ENCODE results near the gene CDKN1C. TPM values are rescaled to one million over a fixed set of nuclear protein-coding genes. Genes with fewer than 3 reads are reported as not detected.
A peak's percentile ranks its signal among the peaks of the same experiment; 100 is the strongest.

CDKN1C gene
- total and polyA plus RNA-seq, 5 donors from 2014 or later, result 1.1 to 4.1 (median 1.2) TPM

GRCh38 chr11:2930704-2931419 lies 45.3 kb upstream of the CDKN1C start:
- ATAC-seq (ENCODE audit: low read depth in 2 of 2) (peak in 1 of 2 donors; percentile 22), DNase-seq (peak in 2 of 3 donors; percentile 27 to 60)
- H3K4me3 ChIP-seq (ENCODE audit: low read depth, low read length), result no peak overlapping the region

DNA sequence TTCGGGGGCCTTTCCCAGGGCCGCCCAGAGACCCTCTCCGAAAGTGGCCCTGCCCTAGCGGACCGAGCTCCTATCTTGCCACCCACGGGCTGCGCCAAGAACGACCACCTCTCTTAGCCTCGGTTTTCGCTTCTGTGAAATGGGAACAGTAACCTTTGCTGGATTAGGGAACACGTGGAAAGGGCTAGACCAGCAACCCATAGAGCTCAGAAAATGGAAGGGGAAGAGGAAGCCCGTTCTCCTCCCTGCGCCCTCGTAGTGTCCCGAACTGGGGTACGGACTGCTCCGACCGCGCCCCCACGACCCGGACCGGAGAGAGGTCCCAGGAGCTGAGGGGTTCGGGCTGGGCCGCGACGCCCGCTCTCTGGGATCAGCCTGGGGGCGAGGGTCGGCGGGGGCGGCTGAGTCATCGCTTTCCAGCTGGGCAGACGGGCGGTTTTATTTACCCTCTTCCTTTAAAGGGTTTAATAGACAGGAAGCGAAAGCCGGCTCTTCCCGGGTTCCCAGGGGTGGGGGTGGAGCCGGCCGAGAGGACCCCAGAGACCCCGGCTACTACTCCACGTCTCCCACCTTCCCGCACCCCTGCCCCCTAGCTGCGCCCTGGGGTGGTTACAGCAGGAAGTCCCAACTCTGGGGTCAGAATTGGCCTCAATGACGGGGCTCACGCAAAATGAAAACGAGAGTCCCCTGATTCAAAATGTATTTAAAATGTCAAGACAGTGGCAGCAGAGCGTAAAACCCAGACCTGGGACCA lies 44.6 kb upstream of the CDKN1C start:
- Histone ChIP-seq H3K36me3 (ENCODE audit: control insufficient read depth, insufficient read depth, low read length) (no peaks in the 10 kb centered on the region), H3K4me1 (ENCODE audit: control insufficient read depth, insufficient read depth, low read length, poor library complexity, severe bottlenecking) (peaks cover 40% of the 10 kb centered on the region), H3K27me3 (ENCODE audit: control insufficient read depth, insufficient read depth, low read length) (no peaks in the 10 kb centered on the region), H3K9me3 (ENCODE audit: control insufficient read depth in 2 of 2, low read length in 2 of 2) (no peaks in the 10 kb centered on the region), H3K4me3 (ENCODE audit: low read depth, low read length) (peak overlapping the region; percentile 53), H3K27ac (ENCODE audit: insufficient read depth, low read length, poor library complexity, severe bottlenecking) (no peak overlapping the region)
- Mint-ChIP-seq H3K4me1 (peaks cover 0 to 31% (median 5%) of the 10 kb centered on the region in 4 donors), H3K27ac (peak overlapping the region in 2 of 3 donors; percentile 50 to 59), H3K36me3 (no peaks in the 10 kb centered on the region), H3K27me3 (peaks cover 20% of the 10 kb centered on the region), H3K4me3 (peak overlapping the region; percentile 55 to 85 (median 84)), H3K9me3 (peaks cover 0 to 2% (median 0%) of the 10 kb centered on the region in 7 donors)
- ATAC-seq (ENCODE audit: low read depth in 2 of 2) (no peak), DNase-seq (peak in 2 of 3 donors; percentile 27 to 49)

More at GRCh38 chr11:2930704-2931419, 45.3 kb upstream of the CDKN1C start:
- Mint-ChIP-seq H3K27ac (peak overlapping the region; percentile 5 to 53 (median 50)), H3K4me1 (peaks cover 0 to 31% (median 5%) of the 10 kb centered on the region in 4 donors), H3K4me3 (peak overlapping the region in 3 of 4 donors; percentile 82 to 85 (median 82)), H3K27me3 (peaks cover 20% of the 10 kb centered on the region), H3K9me3 (peaks cover 0 to 2% (median 0%) of the 10 kb centered on the region in 7 donors), H3K36me3 (no peaks in the 10 kb centered on the region)
- peaks cover 40% of the 10 kb centered on the region for H3K4me1 ChIP-seq (ENCODE audit: control insufficient read depth, insufficient read depth, low read length, poor library complexity, severe bottlenecking)
- H3K27ac ChIP-seq (ENCODE audit: insufficient read depth, low read length, poor library complexity, severe bottlenecking), result no peak overlapping the region
- no peaks in the 10 kb centered on the region for H3K9me3 ChIP-seq (ENCODE audit: control insufficient read depth in 2 of 2, low read length in 2 of 2)
- no peaks in the 10 kb centered on the region for H3K36me3 ChIP-seq (ENCODE audit: control insufficient read depth, insufficient read depth, low read length)
- no peaks in the 10 kb centered on the region for H3K27me3 ChIP-seq (ENCODE audit: control insufficient read depth, insufficient read depth, low read length)

GRCh38 chr11:2929531-2929949 lies 44.0 kb upstream of the CDKN1C start:
- H3K27me3 Mint-ChIP-seq, result peaks cover 20% of the 10 kb centered on the region
- DNase-seq, result peak in 1 of 3 donors; percentile 17
- Histone ChIP-seq H3K27me3 (ENCODE audit: control insufficient read depth, insufficient read depth, low read length) (no peaks in the 10 kb centered on the region), H3K4me1 (ENCODE audit: control insufficient read depth, insufficient read depth, low read length, poor library complexity, severe bottlenecking) (peaks cover 40% of the 10 kb centered on the region), H3K9me3 (ENCODE audit: control insufficient read depth in 2 of 2, low read length in 2 of 2) (no peaks in the 10 kb centered on the region), H3K27ac (ENCODE audit: insufficient read depth, low read length, poor library complexity, severe bottlenecking) (no peak overlapping the region), H3K4me3 (ENCODE audit: low read depth, low read length) (peak overlapping the region; percentile 53), H3K36me3 (ENCODE audit: control insufficient read depth, insufficient read depth, low read length) (no peaks in the 10 kb centered on the region)
- ATAC-seq (ENCODE audit: low read depth in 2 of 2), result peak in 1 of 2 donors; percentile 6
- peaks cover 0 to 31% (median 5%) of the 10 kb centered on the region in 4 donors for H3K4me1 Mint-ChIP-seq
- no peaks in the 10 kb centered on the region for H3K36me3 Mint-ChIP-seq
- H3K27ac Mint-ChIP-seq, result peak overlapping the region in 2 of 3 donors; percentile 50 to 59
- peak overlapping the region; percentile 16 to 85 (median 84) for H3K4me3 Mint-ChIP-seq
- peaks cover 0 to 2% (median 0%) of the 10 kb centered on the region in 7 donors for H3K9me3 Mint-ChIP-seq

DNA sequence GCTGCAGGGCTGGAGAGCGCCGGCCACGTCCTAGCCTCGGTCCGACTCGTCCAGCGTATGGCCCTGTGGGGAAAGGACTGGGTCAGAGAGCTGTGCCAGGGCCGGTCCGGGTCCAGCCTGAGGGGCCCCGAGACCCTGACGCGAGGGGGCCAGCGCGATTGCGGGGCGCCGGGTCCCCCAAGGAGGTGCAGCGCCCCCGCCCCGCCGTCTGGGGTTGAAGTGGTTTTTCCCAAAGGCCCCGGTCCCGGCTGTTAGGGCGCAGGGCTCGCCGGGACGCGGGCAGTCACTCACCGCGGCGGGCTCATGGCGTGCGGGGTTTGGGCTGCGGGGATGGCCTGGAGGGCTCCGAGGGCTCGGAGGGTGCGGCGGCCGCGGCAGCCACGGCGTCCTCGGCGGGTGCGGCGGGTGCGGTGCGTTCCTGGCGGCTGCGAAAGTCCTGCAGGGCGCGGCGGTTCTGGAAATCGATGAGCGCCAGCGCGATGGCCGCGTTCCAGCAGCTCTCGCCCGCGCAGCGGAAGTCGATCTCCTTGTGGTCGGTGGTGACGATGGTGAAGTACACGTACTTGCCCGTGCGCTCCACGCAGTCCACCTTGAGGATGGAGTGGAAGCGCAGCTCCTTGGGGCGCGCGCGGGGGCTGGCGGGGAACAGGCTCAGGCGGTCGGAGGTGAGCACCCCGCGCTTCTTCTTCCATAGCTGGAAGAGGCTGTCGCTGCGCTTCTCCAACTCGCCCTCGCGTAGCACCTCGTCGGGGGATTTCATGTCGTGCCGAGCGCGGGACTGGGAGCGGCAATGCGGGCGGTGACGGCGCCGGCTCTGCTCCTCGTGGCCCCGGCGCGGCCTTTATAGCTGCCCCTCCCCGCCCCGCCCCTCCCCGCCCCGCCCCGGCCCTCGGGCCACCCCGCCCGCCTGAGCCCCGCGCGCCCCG lies 43.3 kb upstream of the CDKN1C start, which contains the start of gene PHLDA2:
Gene PHLDA2, minus strand, starts transcription at position 816 of the 926 bp plus-strand sequence. Its CDS starts 56 bp downstream, at position 760.
- peak within 1 kb of the TSS; percentile 78 to 85 (median 82) for H3K27ac Mint-ChIP-seq
- peaks cover 0 to 30% (median 4%) of the 10 kb centered on the region in 4 donors for H3K4me1 Mint-ChIP-seq
- H3K4me1 ChIP-seq (ENCODE audit: control insufficient read depth, insufficient read depth, low read length, poor library complexity, severe bottlenecking), result peaks cover 40% of the 10 kb centered on the region
- H3K27me3 Mint-ChIP-seq, result peaks cover 20% of the 10 kb centered on the region
- ATAC-seq (ENCODE audit: low read depth in 2 of 2) (peak; percentile 43 to 59), DNase-seq (peak; percentile 46 to 71 (median 65))
- no peaks in the 10 kb centered on the region for H3K27me3 ChIP-seq (ENCODE audit: control insufficient read depth, insufficient read depth, low read length)
- no peaks in the 10 kb centered on the region for H3K36me3 ChIP-seq (ENCODE audit: control insufficient read depth, insufficient read depth, low read length)
- peak within 1 kb of the TSS; percentile 84 to 93 (median 88) for H3K4me3 Mint-ChIP-seq
- H3K9me3 Mint-ChIP-seq, result peaks cover 0 to 1% (median 0%) of the 10 kb centered on the region in 7 donors
- no peak within 1 kb of the TSS for H3K27ac ChIP-seq (ENCODE audit: insufficient read depth, low read length, poor library complexity, severe bottlenecking)
- peak within 1 kb of the TSS; percentile 53 for H3K4me3 ChIP-seq (ENCODE audit: low read depth, low read length)
- no peaks in the 10 kb centered on the region for H3K9me3 ChIP-seq (ENCODE audit: control insufficient read depth in 2 of 2, low read length in 2 of 2)
- no peaks in the 10 kb centered on the region for H3K36me3 Mint-ChIP-seq

GRCh38 chr11:2927851-2928604 lies 42.5 kb upstream of the CDKN1C start:
- Mint-ChIP-seq H3K4me3 (peak overlapping the region; percentile 69 to 90 (median 85)), H3K4me1 (peaks cover 0 to 22% (median 4%) of the 10 kb centered on the region in 4 donors), H3K9me3 (peaks cover 0 to 1% (median 0%) of the 10 kb centered on the region in 7 donors), H3K27me3 (peaks cover 19% of the 10 kb centered on the region), H3K36me3 (no peaks in the 10 kb centered on the region), H3K27ac (peak overlapping the region in 1 of 3 donors; percentile 62)
- no peak overlapping the region for H3K27ac ChIP-seq (ENCODE audit: insufficient read depth, low read length, poor library complexity, severe bottlenecking)
- no peak for ATAC-seq (ENCODE audit: low read depth in 2 of 2)
- no peak overlapping the region for H3K4me3 ChIP-seq (ENCODE audit: low read depth, low read length)
- no peaks in the 10 kb centered on the region for H3K36me3 ChIP-seq (ENCODE audit: control insufficient read depth, insufficient read depth, low read length)
- no peak for DNase-seq
- no peaks in the 10 kb centered on the region for H3K9me3 ChIP-seq (ENCODE audit: control insufficient read depth in 2 of 2, low read length in 2 of 2)
- H3K27me3 ChIP-seq (ENCODE audit: control insufficient read depth, insufficient read depth, low read length), result no peaks in the 10 kb centered on the region
- H3K4me1 ChIP-seq (ENCODE audit: control insufficient read depth, insufficient read depth, low read length, poor library complexity, severe bottlenecking), result peaks cover 37% of the 10 kb centered on the region

- Histone ChIP-seq H3K4me3 (ENCODE audit: low read depth, low read length) (no peak overlapping the region), H3K4me1 (ENCODE audit: control insufficient read depth, insufficient read depth, low read length, poor library complexity, severe bottlenecking) (peaks cover 33% of the 10 kb centered on the region), H3K27me3 (ENCODE audit: control insufficient read depth, insufficient read depth, low read length) (no peaks in the 10 kb centered on the region), H3K36me3 (ENCODE audit: control insufficient read depth, insufficient read depth, low read length) (no peaks in the 10 kb centered on the region), H3K9me3 (ENCODE audit: control insufficient read depth in 2 of 2, low read length in 2 of 2) (no peaks in the 10 kb centered on the region), H3K27ac (ENCODE audit: insufficient read depth, low read length, poor library complexity, severe bottlenecking) (no peak overlapping the region)
- Mint-ChIP-seq H3K9me3 (peaks cover 0 to 1% (median 0%) of the 10 kb centered on the region in 7 donors), H3K27ac (peak overlapping the region in 1 of 3 donors; percentile 62), H3K4me3 (peak overlapping the region; percentile 15 to 90 (median 85)), H3K4me1 (peaks cover 0 to 20% (median 4%) of the 10 kb centered on the region in 4 donors), H3K27me3 (peaks cover 16% of the 10 kb centered on the region), H3K36me3 (no peaks in the 10 kb centered on the region)
- DNase-seq (no peak), ATAC-seq (ENCODE audit: low read depth in 2 of 2) (no peak)
These were observed 41.7 kb upstream of the CDKN1C start for GRCh38 chr11:2927121-2927800.

All from CD4-positive, CD25-positive, alpha-beta regulatory T cell (primary cell).